ENCODE measurements around the gene ARSI.

The ARSI gene

GRCh38 chr5:150339165-150339564 is 36.5 kb upstream of the ARSI start:
- Histone ChIP-seq H3K4me3 (replicated peaks; ENCODE audit: insufficient read depth, low read length) (no peak overlapping the region), H3K27ac (replicated peaks) (no peak overlapping the region), H3K27me3 (ENCODE audit: insufficient read depth, poor library complexity, severe bottlenecking) (no peaks in the 10 kb centered on the region)
- TF ChIP-seq CTCF (IDR thresholded peaks at IDR 0.05; ENCODE audit: insufficient read depth, low read length) = no peak
- no peak for TF ChIP-seq GABPA (IDR thresholded peaks at IDR 0.05; ENCODE audit: low read depth)
- no peak for TF ChIP-seq REST (IDR thresholded peaks at IDR 0.05; ENCODE audit: insufficient replicate concordance, low read depth)
- DNase-seq (ENCODE audit: low read depth in 1 of 2, low spot score in 1 of 2) = no peak

- H3K27me3 ChIP-seq (ENCODE audit: insufficient read depth, poor library complexity, severe bottlenecking) = no peaks in the 10 kb centered on the region
- TF ChIP-seq POLR2AphosphoS5 (IDR thresholded peaks at IDR 0.05; ENCODE audit: low read depth) (no peak), SPI1 (IDR thresholded peaks at IDR 0.05; ENCODE audit: borderline replicate concordance, low read depth) (no peak), CTCF (IDR thresholded peaks at IDR 0.05; ENCODE audit: insufficient read depth, low read length) (no peak), REST (IDR thresholded peaks at IDR 0.05; ENCODE audit: insufficient replicate concordance, low read depth) (no peak), GABPA (IDR thresholded peaks at IDR 0.05; ENCODE audit: low read depth) (no peak)
- no peak overlapping the region for H3K4me3 ChIP-seq (replicated peaks; ENCODE audit: insufficient read depth, low read length)
- no peak for DNase-seq (ENCODE audit: low read depth in 1 of 2, low spot score in 1 of 2)
- H3K27ac ChIP-seq (replicated peaks) = no peak overlapping the region
These were observed 35.8 kb upstream of the ARSI start for GRCh38 chr5:150338546-150338945.

- no peak overlapping the region for H3K27ac ChIP-seq (replicated peaks)
- TF ChIP-seq REST (IDR thresholded peaks at IDR 0.05; ENCODE audit: insufficient replicate concordance, low read depth) (no peak), SPI1 (IDR thresholded peaks at IDR 0.05; ENCODE audit: borderline replicate concordance, low read depth) (no peak), POLR2AphosphoS5 (IDR thresholded peaks at IDR 0.05; ENCODE audit: low read depth) (no peak), CTCF (IDR thresholded peaks at IDR 0.05; ENCODE audit: insufficient read depth, low read length) (no peak), GABPA (IDR thresholded peaks at IDR 0.05; ENCODE audit: low read depth) (no peak)
- no peaks in the 10 kb centered on the region for H3K27me3 ChIP-seq (ENCODE audit: insufficient read depth, poor library complexity, severe bottlenecking)
- DNase-seq (ENCODE audit: low read depth in 1 of 2, low spot score in 1 of 2) = no peak
- H3K4me3 ChIP-seq (replicated peaks; ENCODE audit: insufficient read depth, low read length) = no peak overlapping the region
These were observed 33.1 kb upstream of the ARSI start for GRCh38 chr5:150335778-150336177.
